PC-9 (cell line): ENCODE data around the gene GRN. TPM values are rescaled to one million over a fixed set of nuclear protein-coding genes. Genes with fewer than 3 reads are reported as not detected.
"Not testable (repeated sequence)": the region's sequence is repeated elsewhere in the genome, so short reads cannot be mapped to it uniquely, and the experiment has no call there.

Experiments
- BruUV-seq: library from RNA; stranded (reverse); fragments of 400-500 nt; replicated peaks from 2 replicates; lab custom pipeline; 2021; lab: Mats Ljungman, UMichigan
- CTCF ChIA-PET: fragments of 300-600 bp; sonication (Branson Sonifier 250); formaldehyde crosslinking; loops from one replicate; lab custom pipeline; 2022; ENCODE audit warnings: antibody characterized with exemption; lab: Charles Lee
- POLR2A ChIA-PET: fragments of 300-600 bp; sonication (Branson Sonifier 250); formaldehyde crosslinking; loops from one replicate; lab custom pipeline; 2022; ENCODE audit warnings: antibody characterized with exemption; ENCODE audit not compliant: unreplicated experiment; lab: Charles Lee
- DNase-seq, 2 experiments: peaks; one replicate each; pipeline versions ENCODE4 v3.0.0 to v3.0.0-alpha.2; 2015 to 2022; ENCODE audit warnings: mixed read lengths in 1 of 2
- H2AFZ ChIP-seq: fragments of 200-600 bp; sonication (generic); 2 replicates; pipeline ENCODE4 v1.8.1; 2017; ENCODE audit warnings: antibody characterized with exemption
- H3F3A ChIP-seq: fragments of 200-600 bp; sonication (generic); 2 replicates; pipeline ENCODE4 v1.8.1; 2017; ENCODE audit warnings: antibody characterized with exemption, mild to moderate bottlenecking, low read depth; ENCODE audit not compliant: insufficient read depth
- H3K27ac ChIP-seq: fragments of 200-600 bp; sonication (generic); 2 replicates; pipeline ENCODE4 v1.6.1; 2016; ENCODE audit warnings: mixed run types
- H3K27me3 ChIP-seq: fragments of 200-600 bp; sonication (generic); 2 replicates; pipeline ENCODE4 v1.6.1; 2016; ENCODE audit warnings: low read depth, mixed run types; ENCODE audit not compliant: insufficient read depth
- H3K36me3 ChIP-seq: fragments of 200-600 bp; sonication (generic); 2 replicates; pipeline ENCODE4 v1.6.1; 2016; ENCODE audit warnings: low read depth, mixed run types
- H3K4me1 ChIP-seq: fragments of 200-600 bp; sonication (generic); replicated peaks from 2 replicates; pipeline ENCODE4 v1.6.1; 2016; ENCODE audit warnings: mixed run types; ENCODE audit not compliant: insufficient read depth
- H3K4me2 ChIP-seq: fragments of 200-600 bp; sonication (generic); 2 replicates; pipeline ENCODE4 v1.6.1; 2017; ENCODE audit warnings: mixed run types
- H3K4me3 ChIP-seq: fragments of 200-600 bp; sonication (generic); 2 replicates; pipeline ENCODE4 v1.6.1; 2016; ENCODE audit warnings: mixed run types
- H3K79me2 ChIP-seq: fragments of 200-600 bp; sonication (generic); 2 replicates; pipeline ENCODE4 v1.6.1; 2017; ENCODE audit warnings: low read depth, mixed run types
- H3K9me2 ChIP-seq: fragments of 200-600 bp; sonication (generic); 2 replicates; pipeline ENCODE4 v1.8.1; 2017; ENCODE audit warnings: mild to moderate bottlenecking; ENCODE audit not compliant: insufficient read depth
- H3K9me3 ChIP-seq: fragments of 200-600 bp; sonication (generic); 2 replicates; pipeline ENCODE4 v1.8.1; 2016; ENCODE audit warnings: low read depth; ENCODE audit not compliant: insufficient read depth
- H4K20me1 ChIP-seq: fragments of 200-600 bp; sonication (generic); 2 replicates; pipeline ENCODE4 v1.8.1; 2017; ENCODE audit not compliant: insufficient read depth
- EZH2 ChIP-seq: fragments of 200-600 bp; sonication (generic); IDR thresholded peaks from 2 replicates; pipeline ENCODE4 v1.8.0; 2017; ENCODE audit warnings: antibody characterized with exemption, low read depth
- intact Hi-C: fragments of 100-400 bp; cut with micrococcal nuclease; formaldehyde crosslinking; loops from one replicate; pipeline ENCODE4 v1.10.0; 2022; ENCODE audit not compliant: unreplicated experiment
- total RNA-seq: library from RNA; stranded (reverse); gene quantifications from 2 replicates; pipeline ENCODE4 v1.2.3, GENCODE V29; 2021
- TF ChIP-seq, protein P1 (sequence below): fragments of 200-600 bp; sonication (generic); conservative IDR thresholded peaks from 2 replicates; pipeline ENCODE4 v1.6.1; 2017; ENCODE audit warnings: mixed run types, antibody characterized with exemption, mild to moderate bottlenecking, moderate library complexity

GRN gene
- total RNA-seq, 1 experiment from 2014 or later: 226 TPM

DNA sequence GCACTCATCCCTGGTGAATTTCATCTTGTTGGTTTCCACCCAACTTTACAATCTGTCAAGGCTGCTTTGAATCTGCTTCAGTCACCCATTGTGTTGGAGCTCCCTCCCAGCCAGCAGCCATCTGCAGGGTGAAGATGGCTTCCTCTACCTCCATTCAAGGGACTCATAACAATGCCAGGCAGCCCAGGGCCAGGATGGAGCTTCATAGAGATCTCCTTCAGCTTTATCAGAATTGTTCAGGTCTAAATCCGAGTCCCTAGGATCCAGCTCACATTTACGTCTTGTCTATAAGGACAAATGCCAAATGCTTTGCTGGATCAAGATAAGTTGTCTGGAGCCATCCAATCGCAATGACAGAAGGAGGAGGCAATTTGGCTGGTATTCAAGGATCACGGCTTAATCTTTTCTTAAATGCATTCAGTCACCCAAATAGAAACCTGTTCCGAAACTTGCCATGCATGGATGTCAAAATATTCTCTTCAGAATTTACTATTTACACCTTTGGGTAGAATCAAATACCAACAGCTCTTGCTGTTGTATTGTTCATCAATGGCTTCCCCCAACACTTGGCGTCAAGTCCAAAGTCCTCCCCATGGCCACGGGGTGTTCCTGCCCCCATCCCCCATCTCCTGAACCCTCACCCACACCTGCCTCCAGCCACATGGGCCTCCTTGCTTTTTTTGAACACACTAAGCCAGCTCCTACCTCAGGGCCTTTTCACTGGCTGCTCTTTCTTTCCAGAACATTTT is 22.3 kb downstream of the GRN start:
- no peak for TF ChIP-seq EZH2
- TF ChIP-seq, protein P1, sequence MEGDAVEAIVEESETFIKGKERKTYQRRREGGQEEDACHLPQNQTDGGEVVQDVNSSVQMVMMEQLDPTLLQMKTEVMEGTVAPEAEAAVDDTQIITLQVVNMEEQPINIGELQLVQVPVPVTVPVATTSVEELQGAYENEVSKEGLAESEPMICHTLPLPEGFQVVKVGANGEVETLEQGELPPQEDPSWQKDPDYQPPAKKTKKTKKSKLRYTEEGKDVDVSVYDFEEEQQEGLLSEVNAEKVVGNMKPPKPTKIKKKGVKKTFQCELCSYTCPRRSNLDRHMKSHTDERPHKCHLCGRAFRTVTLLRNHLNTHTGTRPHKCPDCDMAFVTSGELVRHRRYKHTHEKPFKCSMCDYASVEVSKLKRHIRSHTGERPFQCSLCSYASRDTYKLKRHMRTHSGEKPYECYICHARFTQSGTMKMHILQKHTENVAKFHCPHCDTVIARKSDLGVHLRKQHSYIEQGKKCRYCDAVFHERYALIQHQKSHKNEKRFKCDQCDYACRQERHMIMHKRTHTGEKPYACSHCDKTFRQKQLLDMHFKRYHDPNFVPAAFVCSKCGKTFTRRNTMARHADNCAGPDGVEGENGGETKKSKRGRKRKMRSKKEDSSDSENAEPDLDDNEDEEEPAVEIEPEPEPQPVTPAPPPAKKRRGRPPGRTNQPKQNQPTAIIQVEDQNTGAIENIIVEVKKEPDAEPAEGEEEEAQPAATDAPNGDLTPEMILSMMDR: no peak
- ChIA-PET POLR2A (no interaction called here), CTCF (no interaction called here)
- peaks cover 18% of the 10 kb centered on the region; the same call in 1 of the 2 replicates for H3K27me3 ChIP-seq
- intact Hi-C loops: loop anchor here (2.0 kb wide), 1 partner anchor 135 kb away; the partner anchor contains the start of gene GPATCH8
- DNase-seq: no peak
- H3K9me3 ChIP-seq: no peaks in the 10 kb centered on the region
- H3K4me1 ChIP-seq: no peaks in the 10 kb centered on the region
- H3K4me3 ChIP-seq: no peak overlapping the region
- H3K79me2 ChIP-seq: no peaks in the 10 kb centered on the region
- no peaks in the 10 kb centered on the region for H3K36me3 ChIP-seq
- H3F3A ChIP-seq: no peaks in the 10 kb centered on the region
- H4K20me1 ChIP-seq: no peaks in the 10 kb centered on the region
- no TSS peak for BruUV-seq
- no peak overlapping the region for H3K4me2 ChIP-seq
- no peak overlapping the region for H2AFZ ChIP-seq
- H3K27ac ChIP-seq: no peak overlapping the region
- H3K9me2 ChIP-seq: no peaks in the 10 kb centered on the region

DNA sequence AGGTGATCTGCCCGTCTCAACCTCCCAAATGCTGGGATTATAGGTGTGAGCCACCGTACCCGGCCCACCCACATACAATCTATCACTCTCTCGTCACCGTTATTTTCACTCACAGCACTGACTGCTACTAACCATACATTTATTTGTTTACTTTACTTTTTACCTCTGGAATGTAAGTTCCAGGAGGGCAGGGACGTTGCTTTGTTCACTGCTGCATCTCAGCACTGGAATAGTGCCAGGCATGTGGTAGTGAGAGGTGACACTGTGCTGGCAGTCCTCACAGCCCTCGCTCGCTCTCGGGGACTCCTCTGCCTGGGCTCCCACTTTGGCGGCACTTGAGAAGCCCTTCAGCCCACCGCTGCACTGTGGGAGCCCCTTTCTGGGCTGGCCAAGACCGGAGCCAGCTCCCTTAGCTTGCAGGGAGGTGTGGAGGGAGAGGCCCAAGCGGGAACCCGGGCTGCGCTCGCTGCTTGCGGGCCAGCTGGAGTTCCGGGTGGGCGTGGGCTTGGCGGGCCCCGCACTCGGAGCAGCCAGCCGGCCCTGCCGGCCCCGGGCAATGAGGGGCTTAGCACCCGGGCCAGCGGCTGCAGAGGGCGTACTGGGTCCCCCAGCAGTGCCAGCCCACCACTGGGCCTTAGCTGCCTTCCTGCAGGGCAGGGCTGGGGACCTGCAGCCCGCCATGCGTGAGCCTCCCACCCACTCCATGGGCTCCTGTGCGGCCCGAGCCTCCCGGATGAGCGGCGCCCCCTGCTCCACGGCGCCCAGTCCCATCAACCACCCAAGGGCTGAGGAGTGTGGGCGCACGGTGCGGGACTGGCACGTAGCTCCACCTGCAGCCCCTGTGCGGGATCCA is 23.5 kb downstream of the GRN start:
- CTCF ChIA-PET, H2AFZ ChIP-seq, H3K9me2 ChIP-seq, H3K9me3 ChIP-seq, H3K4me2 ChIP-seq, H3K79me2 ChIP-seq, H3K4me1 ChIP-seq, DNase-seq, H3K27ac ChIP-seq, H3K36me3 ChIP-seq, H4K20me1 ChIP-seq, BruUV-seq, POLR2A ChIA-PET, intact Hi-C loops, H3K4me3 ChIP-seq, H3F3A ChIP-seq: not testable (repeated sequence)
- peaks cover 18% of the 10 kb centered on the region; the same call in 1 of the 2 replicates for H3K27me3 ChIP-seq

DNA sequence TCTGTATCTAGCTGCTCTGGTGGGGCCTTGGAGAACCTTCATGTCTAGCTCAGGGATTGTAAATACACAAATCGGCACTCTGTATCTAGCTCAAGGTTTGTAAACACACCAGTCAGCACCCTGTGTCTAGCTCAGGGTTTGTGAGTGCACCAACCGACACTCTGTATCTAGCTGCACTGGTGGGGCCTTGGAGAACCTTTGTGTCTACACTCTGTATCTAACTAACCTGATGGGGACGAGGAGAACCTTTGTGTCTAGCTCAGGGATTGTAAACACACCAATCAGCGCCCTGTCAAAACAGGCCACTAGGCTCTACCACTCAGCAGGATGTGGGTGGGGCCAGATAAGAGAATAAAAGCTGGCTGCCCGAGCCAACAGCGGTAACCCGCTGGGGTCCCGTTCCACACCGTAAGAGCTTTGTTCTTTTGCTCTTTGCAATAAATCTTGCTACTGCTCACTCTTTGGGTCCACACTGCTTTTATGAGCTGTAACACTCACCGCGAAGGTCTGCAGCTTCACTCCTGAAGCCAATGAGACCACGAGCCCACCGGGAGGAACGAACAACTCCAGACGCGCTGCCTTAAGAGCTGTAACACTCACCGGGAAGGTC is 24.4 kb downstream of the GRN start:
- H3F3A ChIP-seq, H4K20me1 ChIP-seq, H3K27ac ChIP-seq, DNase-seq, H2AFZ ChIP-seq, intact Hi-C loops, H3K79me2 ChIP-seq, H3K9me3 ChIP-seq, H3K9me2 ChIP-seq, H3K4me1 ChIP-seq, BruUV-seq, H3K4me3 ChIP-seq, H3K4me2 ChIP-seq, H3K36me3 ChIP-seq: not testable (repeated sequence)
- CTCF ChIA-PET: interaction anchor here (0.9 kb wide), 1 partner anchor 246 kb away, joined by 3 read pairs; the partner anchor contains the start of gene HDAC5
- POLR2A ChIA-PET: interaction anchor here (0.8 kb wide), 1 partner anchor 61 kb away, joined by 9 read pairs; no protein-coding TSS in a partner anchor
- H3K27me3 ChIP-seq: peaks cover 18% of the 10 kb centered on the region; the same call in 1 of the 2 replicates
